Endothelial cell (in vitro differentiated cells): ENCODE data around the gene RNF141. TPM values are rescaled to one million over a fixed set of nuclear protein-coding genes. Genes with fewer than 3 reads are reported as not detected.

Experiments
- DNase-seq: peaks from one replicate; pipeline ENCODE4 v3.0.0; 2021; ENCODE audit warnings: low spot score
- H3K27ac Mint-ChIP-seq: one replicate; pipeline ENCODE4 v1.8.0; 2021; ENCODE audit warnings: mixed read lengths, inconsistent platforms; ENCODE audit not compliant: unreplicated experiment
- H3K27me3 Mint-ChIP-seq: one replicate; pipeline ENCODE4 v1.8.0; 2021; ENCODE audit warnings: mild to moderate bottlenecking, moderate library complexity, mixed read lengths, inconsistent platforms; ENCODE audit not compliant: unreplicated experiment
- H3K36me3 Mint-ChIP-seq: one replicate; pipeline ENCODE4 v1.8.0; 2021; ENCODE audit warnings: mild to moderate bottlenecking, low read depth, mixed read lengths, inconsistent platforms; ENCODE audit not compliant: unreplicated experiment
- H3K4me1 Mint-ChIP-seq: one replicate; pipeline ENCODE4 v1.8.0; 2021; ENCODE audit warnings: mild to moderate bottlenecking, mixed read lengths, inconsistent platforms; ENCODE audit not compliant: unreplicated experiment
- H3K4me3 Mint-ChIP-seq: one replicate; pipeline ENCODE4 v1.8.0; 2021; ENCODE audit warnings: mild to moderate bottlenecking, mixed read lengths, inconsistent platforms; ENCODE audit not compliant: unreplicated experiment
- H3K9me3 Mint-ChIP-seq: one replicate; pipeline ENCODE4 v1.8.0; 2021; ENCODE audit warnings: mixed read lengths, inconsistent platforms; ENCODE audit not compliant: unreplicated experiment
- total RNA-seq: library from RNA; stranded (reverse); fragmentation: NEBNext Ultra II Directional; extraction: Animal tissue kit (Norgen Biotek cat#: 25700); gene quantifications from one replicate; pipeline ENCODE4 v1.2.1, GENCODE V29; 2021; ENCODE audit not compliant: unreplicated experiment
- TF ChIP-seq, protein P1 (sequence below): fragments of 200-600 bp; sonication (generic); IDR thresholded peaks from one replicate; pipeline ENCODE4 v1.5.0; 2021; ENCODE audit warnings: antibody characterized with exemption; ENCODE audit not compliant: unreplicated experiment

RNF141 gene
- total RNA-seq, 1 donor from 2014 or later, result 32.8 TPM

GRCh38 chr11:10538924-10539323 lies 2.1 kb downstream of the RNF141 start:
- Mint-ChIP-seq H3K27me3 (peaks cover 5% of the 10 kb centered on the region), H3K36me3 (no peaks in the 10 kb centered on the region), H3K4me3 (no peak overlapping the region), H3K9me3 (peaks cover 4% of the 10 kb centered on the region), H3K4me1 (peaks cover 13% of the 10 kb centered on the region), H3K27ac (no peak overlapping the region)
- no peak for DNase-seq
- TF ChIP-seq, protein P1, sequence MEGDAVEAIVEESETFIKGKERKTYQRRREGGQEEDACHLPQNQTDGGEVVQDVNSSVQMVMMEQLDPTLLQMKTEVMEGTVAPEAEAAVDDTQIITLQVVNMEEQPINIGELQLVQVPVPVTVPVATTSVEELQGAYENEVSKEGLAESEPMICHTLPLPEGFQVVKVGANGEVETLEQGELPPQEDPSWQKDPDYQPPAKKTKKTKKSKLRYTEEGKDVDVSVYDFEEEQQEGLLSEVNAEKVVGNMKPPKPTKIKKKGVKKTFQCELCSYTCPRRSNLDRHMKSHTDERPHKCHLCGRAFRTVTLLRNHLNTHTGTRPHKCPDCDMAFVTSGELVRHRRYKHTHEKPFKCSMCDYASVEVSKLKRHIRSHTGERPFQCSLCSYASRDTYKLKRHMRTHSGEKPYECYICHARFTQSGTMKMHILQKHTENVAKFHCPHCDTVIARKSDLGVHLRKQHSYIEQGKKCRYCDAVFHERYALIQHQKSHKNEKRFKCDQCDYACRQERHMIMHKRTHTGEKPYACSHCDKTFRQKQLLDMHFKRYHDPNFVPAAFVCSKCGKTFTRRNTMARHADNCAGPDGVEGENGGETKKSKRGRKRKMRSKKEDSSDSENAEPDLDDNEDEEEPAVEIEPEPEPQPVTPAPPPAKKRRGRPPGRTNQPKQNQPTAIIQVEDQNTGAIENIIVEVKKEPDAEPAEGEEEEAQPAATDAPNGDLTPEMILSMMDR, result no peak

GRCh38 chr11:10537600-10537999 lies 3.4 kb downstream of the RNF141 start:
- TF ChIP-seq, protein P1, result no peak
- no peaks in the 10 kb centered on the region for H3K9me3 Mint-ChIP-seq
- peaks cover 5% of the 10 kb centered on the region for H3K27me3 Mint-ChIP-seq
- peaks cover 13% of the 10 kb centered on the region for H3K4me1 Mint-ChIP-seq
- no peak overlapping the region for H3K4me3 Mint-ChIP-seq
- H3K36me3 Mint-ChIP-seq, result peaks cover 3% of the 10 kb centered on the region
- no peak overlapping the region for H3K27ac Mint-ChIP-seq
- DNase-seq, result no peak

DNA sequence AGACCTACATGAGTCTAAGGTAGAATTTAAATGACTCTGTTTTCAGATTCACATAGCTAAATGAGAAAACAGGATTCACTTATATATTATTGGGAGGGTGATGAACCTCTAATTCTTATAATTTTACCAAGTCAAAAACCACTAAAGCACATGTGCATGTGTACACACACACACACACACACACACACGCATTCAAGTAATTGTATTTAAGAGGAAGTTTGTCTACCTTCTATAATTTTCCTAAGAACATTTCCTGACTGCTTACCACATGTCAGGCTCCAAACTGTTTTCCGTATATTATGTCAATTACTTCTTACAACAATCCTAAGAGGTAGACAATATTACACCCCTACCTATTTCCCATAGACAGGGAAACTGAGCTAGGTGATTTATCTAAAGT lies 6.7 kb downstream of the RNF141 start:
- TF ChIP-seq, protein P1, result no peak
- no peaks in the 10 kb centered on the region for H3K9me3 Mint-ChIP-seq
- H3K27me3 Mint-ChIP-seq, result no peaks in the 10 kb centered on the region
- H3K36me3 Mint-ChIP-seq, result peaks cover 3% of the 10 kb centered on the region
- no peak for DNase-seq
- H3K27ac Mint-ChIP-seq, result no peak overlapping the region
- peaks cover 4% of the 10 kb centered on the region for H3K4me1 Mint-ChIP-seq
- H3K4me3 Mint-ChIP-seq, result no peak overlapping the region

- TF ChIP-seq, protein P1, result no peak
- H3K36me3 Mint-ChIP-seq, result peaks cover 3% of the 10 kb centered on the region
- H3K27ac Mint-ChIP-seq, result no peak overlapping the region
- peaks cover 4% of the 10 kb centered on the region for H3K4me1 Mint-ChIP-seq
- no peaks in the 10 kb centered on the region for H3K27me3 Mint-ChIP-seq
- no peak for DNase-seq
- H3K9me3 Mint-ChIP-seq, result no peaks in the 10 kb centered on the region
- H3K4me3 Mint-ChIP-seq, result no peak overlapping the region
Measured at GRCh38 chr11:10533323-10533722, 7.7 kb downstream of the RNF141 start.

- Mint-ChIP-seq H3K9me3 (no peaks in the 10 kb centered on the region), H3K4me1 (peaks cover 4% of the 10 kb centered on the region), H3K27ac (no peak overlapping the region), H3K27me3 (no peaks in the 10 kb centered on the region), H3K36me3 (peaks cover 3% of the 10 kb centered on the region), H3K4me3 (no peak overlapping the region)
- no peak for DNase-seq
- TF ChIP-seq, protein P1, result no peak
Measured at GRCh38 chr11:10532526-10532925, 8.5 kb downstream of the RNF141 start.
